Measurements from ENCODE around the gene BBS7. TPM values are rescaled to one million over a fixed set of nuclear protein-coding genes. Genes with fewer than 3 reads are reported as not detected.

Gene BBS7
- polyA plus RNA-seq, 2 of the 4 experiments (the other 2 are of a cell fraction), result 12.6 to 17.7 TPM

- ChIA-PET CTCF (no interaction called here), POLR2A (interaction anchor here (1.4 kb wide), 1 partner anchor 89 kb away, joined by 3 read pairs; the partner anchor contains the start of gene ANXA5)
- Histone ChIP-seq H3K4me3 (no peak overlapping the region), H3K4me1 (peaks cover 32% of the 10 kb centered on the region), H3K4me2 (no peak overlapping the region), H3K27ac (peak overlapping the region; percentile 67 to 76), H3K9me3 (no peaks in the 10 kb centered on the region)
- TF ChIP-seq RAD21 (conservative IDR thresholded peaks at IDR 0.05 in 1 of 2, IDR thresholded peaks at IDR 0.05 in 1 of 2), result no peak
- no peak for DNase-seq (ENCODE audit: low read depth in 1 of 2, low spot score in 1 of 2)
- FAIRE-seq, result no peak
- 63% methylated on average over 2 of the region's 2 CpGs for WGBS (ENCODE audit: missing lambda C conversion rate)
- no peak for ATAC-seq
Measured at GRCh38 chr4:121786221-121786620, 84.1 kb downstream of the BBS7 start.

- ChIA-PET POLR2A (no interaction called here), CTCF (no interaction called here)
- peak overlapping the region; percentile 50 for H3K4me2 ChIP-seq
- no peak overlapping the region for H3K4me3 ChIP-seq
- H3K9me3 ChIP-seq, result no peaks in the 10 kb centered on the region
- WGBS (ENCODE audit: missing lambda C conversion rate), result 91% methylated on average over 3 of the region's 4 CpGs
- FAIRE-seq (no peak), ATAC-seq (peak; percentile 55 to 58; a peak in 4 of 6 replicates), DNase-seq (ENCODE audit: low read depth in 1 of 2, low spot score in 1 of 2) (no peak)
- TF ChIP-seq HOXA7 (CRISPR knock-in tag; IDR thresholded peaks at IDR 0.05) (no peak), CBX8 (IDR thresholded peaks at IDR 0.05) (no peak), RCOR1 (IDR thresholded peaks at IDR 0.05; ENCODE audit: low read depth, low read length) (no peak), PHF8 (IDR thresholded peaks at IDR 0.05; ENCODE audit: borderline replicate concordance, low read depth) (no peak), RARB (CRISPR knock-in tag; IDR thresholded peaks at IDR 0.05) (no peak), EHMT2 (IDR thresholded peaks at IDR 0.05; ENCODE audit: low read depth) (no peak)
- H3K27ac ChIP-seq, result peak overlapping the region; percentile 67 to 76
- peaks cover 29% of the 10 kb centered on the region for H3K4me1 ChIP-seq
Measured at GRCh38 chr4:121785479-121785878, 84.8 kb downstream of the BBS7 start.

- CTCF ChIA-PET, result no interaction called here
Measured at GRCh38 chr4:121784975-121785374, 85.3 kb downstream of the BBS7 start.

GRCh38 chr4:121784401-121784800 lies 85.9 kb downstream of the BBS7 start:
- no peaks in the 10 kb centered on the region for H3K9me3 ChIP-seq
- ATAC-seq (no peak), FAIRE-seq (no peak), DNase-seq (ENCODE audit: low read depth in 1 of 2, low spot score in 1 of 2) (no peak)
- POLR2A ChIA-PET, result no interaction called here
- TF ChIP-seq HOXA7 (CRISPR knock-in tag; IDR thresholded peaks at IDR 0.05) (no peak), MAFK (IDR thresholded peaks at IDR 0.05; ENCODE audit: partially characterized antibody) (no peak), EP300 (IDR thresholded peaks at IDR 0.05) (no peak), USF2 (IDR thresholded peaks at IDR 0.05) (no peak), BCL3 (IDR thresholded peaks at IDR 0.05) (no peak), RCOR1 (IDR thresholded peaks at IDR 0.05; ENCODE audit: low read depth, low read length) (no peak), GATA3 (IDR thresholded peaks at IDR 0.05; ENCODE audit: borderline replicate concordance) (no peak), TFCP2L1 (CRISPR knock-in tag; IDR thresholded peaks at IDR 0.05) (no peak), ATOH8 (CRISPR knock-in tag; IDR thresholded peaks at IDR 0.05; ENCODE audit: low read depth) (no peak)
- WGBS (ENCODE audit: missing lambda C conversion rate), result 91% methylated on average over 1 of the region's 1 CpG
- no peak overlapping the region for H3K4me3 ChIP-seq
- CTCF ChIA-PET, result no interaction called here
- peaks cover 18% of the 10 kb centered on the region for H3K4me1 ChIP-seq
- H3K4me2 ChIP-seq, result peak overlapping the region; percentile 50; the same call in 2 of the 3 replicates
- H3K27ac ChIP-seq, result peak overlapping the region; percentile 61 to 72

More at GRCh38 chr4:121784975-121785374, 85.3 kb downstream of the BBS7 start:
- ATAC-seq, result peak; percentile 96 to 97
- POLR2A ChIA-PET, result no interaction called here
- TF ChIP-seq GATA3 (IDR thresholded peaks at IDR 0.05; ENCODE audit: borderline replicate concordance) (peak; percentile 48; the same call in 1 of the 2 replicates), EP300 (IDR thresholded peaks at IDR 0.05) (peak in 1 of 2 experiments; percentile 61; a peak in 2 of 5 replicates), POLR2AphosphoS2 (conservative IDR thresholded peaks at IDR 0.05; ENCODE audit: low read length) (no peak)
- peak overlapping the region; percentile 50 for H3K4me2 ChIP-seq
- no peaks in the 10 kb centered on the region for H3K9me3 ChIP-seq
- H3K27ac ChIP-seq, result peak overlapping the region; percentile 67 to 76
- H3K4me1 ChIP-seq, result peaks cover 24% of the 10 kb centered on the region
- no peak for FAIRE-seq
- peak in 1 of 2 experiments; percentile 73 for DNase-seq (ENCODE audit: low read depth in 1 of 2, low spot score in 1 of 2)
- H3K4me3 ChIP-seq, result no peak overlapping the region
- 0% methylated on average over 2 of the region's 2 CpGs for WGBS (ENCODE audit: missing lambda C conversion rate)
